GM12874 (cell line): ENCODE results near the gene OOEP.

Experiments
- CTCF ChIP-seq: IDR thresholded peaks from 2 replicates; pipeline ENCODE4 v1.5.1; 2011; ENCODE audit warnings: low read depth, mild to moderate bottlenecking, control low read depth, low read length, moderate library complexity; ENCODE audit not compliant: insufficient read depth

OOEP gene

GRCh38 chr6:73369563-73369962, at the start of gene OOEP:
Gene OOEP, minus strand, starts transcription at chr6:73369897. Its CDS starts 105 bp downstream, at chr6:73369792.
- TF ChIP-seq CTCF = no peak

GRCh38 chr6:73418081-73418741, 48.5 kb upstream of the OOEP start:
- no peak for TF ChIP-seq CTCF

- TF ChIP-seq CTCF = no peak
Observed at GRCh38 chr6:73413102-73413501, 43.4 kb upstream of the OOEP start.

GRCh38 chr6:73409395-73409794, 39.7 kb upstream of the OOEP start:
- TF ChIP-seq CTCF = no peak

GRCh38 chr6:73400656-73401055, 31.0 kb upstream of the OOEP start:
- no peak for TF ChIP-seq CTCF

- TF ChIP-seq CTCF = no peak
Observed at GRCh38 chr6:73395875-73396274, 26.2 kb upstream of the OOEP start.

- no peak for TF ChIP-seq CTCF
Observed at GRCh38 chr6:73394577-73395354, 25.1 kb upstream of the OOEP start, which contains the start of gene DDX43. Gene DDX43, plus strand, starts transcription at chr6:73394828. Its CDS starts 78 bp downstream, at chr6:73394906.
